ENCODE data around the gene RNMT.
"Not testable (repeated sequence)": the region's sequence is repeated elsewhere in the genome, so short reads cannot be mapped to it uniquely, and the experiment has no call there.

The RNMT gene

DNA sequence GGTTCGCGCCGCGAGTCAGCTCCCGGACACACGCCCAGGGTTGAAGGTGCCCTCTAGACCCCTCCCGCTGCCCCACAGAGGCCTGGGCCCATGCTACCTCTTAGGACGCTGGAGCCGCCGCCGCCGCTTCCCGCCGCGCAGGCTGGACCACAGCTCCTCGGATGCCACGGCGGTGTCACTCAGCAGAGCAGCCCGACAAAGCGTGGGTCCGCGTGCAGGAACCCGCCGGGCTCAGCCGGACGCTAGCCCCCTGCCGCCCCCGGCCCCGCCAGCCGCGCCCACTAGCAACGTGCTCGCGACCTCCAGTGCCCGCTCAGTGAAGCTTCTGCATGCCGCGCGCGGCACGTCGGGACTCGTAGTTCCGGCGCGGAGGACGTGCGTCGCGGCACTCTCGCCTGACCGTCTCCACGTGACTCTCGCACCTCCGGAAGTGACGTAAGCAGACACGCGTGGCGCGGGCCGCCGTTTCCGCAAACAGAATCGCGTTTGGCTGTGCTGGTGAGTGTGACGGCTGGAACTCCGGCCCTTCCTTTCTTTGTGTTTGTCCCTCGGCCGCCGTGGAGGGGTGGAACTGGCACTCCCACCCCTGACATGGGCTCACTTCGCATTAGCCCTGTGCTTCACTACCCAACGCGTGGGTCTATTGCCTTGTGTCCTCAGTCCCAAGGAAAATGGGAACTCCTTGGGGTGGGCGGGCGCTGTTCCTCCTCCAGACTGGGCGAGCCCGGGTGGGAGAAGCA, at the start of gene RNMT, which contains the start of gene FAM210A:
RNMT (plus strand) TSS at position 442 of the 740 bp plus-strand sequence. CDS start 4,845 bp downstream, outside the sequence.
FAM210A (minus strand) TSS at position 327 of the 740 bp plus-strand sequence. CDS start 44,481 bp downstream, outside the sequence.
- peak; percentile 30 to 90 for DNase-seq

DNA sequence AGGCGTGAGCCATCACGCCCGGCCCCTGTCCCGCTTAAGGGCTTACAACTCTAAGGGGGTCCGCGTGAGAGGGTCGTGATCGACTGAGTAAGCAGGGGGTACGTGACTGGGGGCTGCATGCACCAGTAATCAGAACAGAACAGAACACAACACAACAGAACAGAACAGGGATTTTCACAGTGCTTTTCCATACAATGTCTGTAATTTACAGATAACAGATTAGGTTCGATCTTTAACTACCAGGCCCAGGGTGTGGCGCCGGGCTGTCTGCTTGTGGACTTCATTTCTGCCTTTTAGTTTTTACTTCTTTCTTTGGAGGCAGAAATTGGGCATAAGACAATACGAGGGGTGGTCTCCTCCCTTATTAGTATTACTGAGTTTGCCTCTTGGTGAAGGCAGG, 49.1 kb upstream of the RNMT start:
- DNase-seq, result not testable (repeated sequence)

DNA sequence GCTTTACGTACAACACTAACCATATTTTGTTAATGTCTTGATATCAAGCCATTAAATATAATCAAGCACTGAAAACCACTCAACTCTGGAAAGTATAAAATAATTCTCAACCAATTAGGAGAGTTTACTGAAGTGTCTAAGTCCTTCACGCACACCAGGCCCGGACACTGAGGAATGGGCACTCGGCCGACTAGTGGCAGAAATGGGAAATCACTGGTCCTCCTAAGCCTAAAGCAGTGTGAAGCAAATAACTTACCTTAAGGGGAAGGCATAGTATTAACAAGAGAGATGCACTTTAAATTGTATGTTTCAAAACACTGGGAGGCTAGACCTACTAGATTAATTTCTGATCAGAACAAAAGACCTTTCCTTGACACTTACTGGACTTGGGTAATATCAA, 45.9 kb upstream of the RNMT start:
- no peak for DNase-seq

DNA sequence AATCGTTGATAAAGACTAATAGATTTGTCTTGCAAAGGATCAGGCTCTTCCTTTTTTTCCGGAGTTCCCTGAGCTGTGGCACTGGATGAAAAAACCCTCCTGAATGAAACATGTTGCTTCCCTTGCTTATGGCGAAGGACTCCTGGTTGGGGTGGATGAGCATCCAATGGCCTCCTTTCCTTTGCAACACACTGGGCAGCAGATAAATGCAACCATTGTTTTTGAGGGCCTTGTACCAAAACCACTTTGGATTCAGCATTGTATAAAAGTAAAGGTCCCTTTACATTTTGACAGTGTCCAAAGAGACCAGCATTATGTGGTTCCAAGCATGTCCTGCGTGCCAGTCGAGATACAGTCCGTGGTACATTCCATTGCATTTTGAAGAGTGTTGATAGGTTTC, 44.8 kb upstream of the RNMT start:
- DNase-seq, result no peak

DNA sequence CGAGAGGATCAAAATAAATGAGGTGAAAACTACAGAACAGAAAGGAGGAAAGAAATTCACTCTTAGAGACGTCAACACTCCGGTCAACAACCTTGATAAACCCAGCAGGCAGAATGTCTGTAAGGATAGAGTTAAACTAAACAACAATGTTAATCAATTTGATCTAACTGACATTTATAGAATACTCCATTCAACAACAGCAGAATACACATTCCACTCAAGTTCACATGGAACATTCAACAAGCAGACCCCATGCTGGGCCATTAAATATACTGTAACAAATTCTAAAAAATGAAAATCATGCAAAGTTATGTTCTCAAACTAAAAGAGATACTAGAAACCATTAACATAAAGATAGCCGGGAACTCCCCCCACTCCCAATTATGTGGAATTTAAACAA, 41.9 kb upstream of the RNMT start:
- no peak for DNase-seq

DNA sequence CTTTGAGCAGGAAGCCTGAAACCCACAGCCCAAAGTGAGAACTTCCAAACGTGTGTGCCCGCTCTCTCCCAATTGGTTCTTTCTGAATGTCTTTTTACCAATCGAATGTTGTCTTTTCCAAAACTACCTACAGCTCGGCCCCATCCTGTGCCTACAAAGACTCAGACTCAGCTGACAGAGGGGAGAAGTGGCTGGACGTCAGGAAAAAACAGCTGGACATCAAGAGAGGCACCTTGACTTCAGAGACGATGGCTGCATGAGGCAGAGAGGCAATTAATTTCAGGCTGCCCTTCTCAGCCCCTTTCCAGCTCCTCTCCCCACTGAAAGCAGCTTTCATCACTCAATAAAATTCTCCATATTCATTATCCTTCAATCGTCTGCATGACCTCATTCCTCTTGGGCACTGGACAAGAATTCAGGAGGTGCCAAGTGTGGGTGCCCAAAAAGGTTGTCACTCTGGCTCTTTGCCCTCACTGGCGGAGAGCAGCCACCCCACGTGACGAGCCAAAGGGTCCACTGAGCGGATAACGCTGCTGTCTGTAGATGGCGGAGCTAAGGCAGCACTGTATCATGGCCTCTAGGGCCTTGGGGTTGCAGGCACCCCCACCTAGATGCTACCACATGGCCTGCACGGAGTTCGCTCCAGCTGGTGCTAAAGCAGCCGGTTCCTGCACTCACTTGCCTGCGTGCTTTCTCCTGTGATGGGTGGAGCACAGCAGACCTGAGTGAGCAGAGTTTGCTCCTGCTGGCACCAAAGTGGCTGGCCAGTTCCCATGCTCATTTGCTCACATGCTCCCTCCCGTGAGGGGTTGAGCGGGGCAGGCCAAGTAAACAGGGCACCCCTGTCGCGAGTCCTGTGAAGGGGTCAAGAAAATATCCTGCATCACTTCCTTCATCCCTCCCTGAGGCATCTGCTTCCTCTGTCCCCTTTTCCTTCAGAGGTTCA, 38.0 kb upstream of the RNMT start:
- DNase-seq, result no peak

DNA sequence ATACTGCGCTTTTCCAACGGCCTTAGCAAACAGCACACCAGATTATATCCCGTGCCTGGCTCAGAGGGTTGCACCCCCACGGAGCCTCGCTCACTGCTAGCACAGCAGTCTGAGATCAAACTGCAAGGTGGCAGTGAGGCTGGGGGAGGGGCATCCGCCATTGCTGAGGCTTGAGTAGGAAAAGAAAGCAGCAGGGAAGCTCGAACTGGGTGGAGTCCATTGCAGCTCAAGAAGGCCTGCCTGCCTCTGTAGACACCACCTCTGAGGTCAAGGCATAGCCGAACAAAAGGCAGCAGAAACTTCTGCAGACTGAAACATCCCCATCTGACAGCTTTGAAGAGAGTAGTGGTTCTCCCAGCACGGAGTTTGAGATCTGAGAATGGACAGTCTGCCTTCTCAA, 36.4 kb upstream of the RNMT start:
- DNase-seq, result not testable (repeated sequence)

DNA sequence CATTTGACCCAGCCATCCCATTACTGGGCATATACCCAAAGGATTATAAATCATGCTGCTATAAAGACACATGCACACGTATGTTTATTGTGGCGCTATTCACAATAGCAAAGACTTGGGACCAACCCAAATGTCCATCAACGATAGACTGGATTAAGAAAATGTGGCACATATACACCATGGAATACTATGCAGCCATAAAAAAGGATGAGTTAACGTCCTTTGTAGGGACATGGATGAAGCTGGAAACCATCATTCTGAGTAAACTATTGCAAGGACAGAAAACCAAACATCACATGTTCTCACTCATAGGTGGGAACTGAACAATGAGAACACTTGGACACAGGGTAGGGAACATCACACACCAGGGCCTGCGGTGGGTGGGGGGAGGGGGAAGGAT, 31.1 kb upstream of the RNMT start:
- DNase-seq, result not testable (repeated sequence)

DNA sequence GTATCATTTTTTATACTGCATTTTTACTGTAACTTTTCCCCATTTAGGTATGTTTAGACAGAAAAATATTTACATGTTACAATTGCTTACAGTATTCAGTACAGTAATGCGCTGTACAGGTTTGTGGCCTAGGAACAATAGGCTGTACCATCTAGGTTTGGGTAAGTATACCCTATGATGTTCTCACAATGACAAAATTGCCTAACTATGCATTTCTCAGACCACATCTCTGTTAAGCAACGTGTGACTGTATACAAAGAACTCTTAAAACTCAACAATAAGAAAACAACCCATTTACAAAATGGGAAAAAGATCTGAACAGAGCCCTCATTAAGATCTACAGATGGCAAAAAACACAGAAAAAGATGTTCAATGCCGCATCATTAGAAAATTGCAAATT, 29.5 kb upstream of the RNMT start:
- no peak for DNase-seq

DNA sequence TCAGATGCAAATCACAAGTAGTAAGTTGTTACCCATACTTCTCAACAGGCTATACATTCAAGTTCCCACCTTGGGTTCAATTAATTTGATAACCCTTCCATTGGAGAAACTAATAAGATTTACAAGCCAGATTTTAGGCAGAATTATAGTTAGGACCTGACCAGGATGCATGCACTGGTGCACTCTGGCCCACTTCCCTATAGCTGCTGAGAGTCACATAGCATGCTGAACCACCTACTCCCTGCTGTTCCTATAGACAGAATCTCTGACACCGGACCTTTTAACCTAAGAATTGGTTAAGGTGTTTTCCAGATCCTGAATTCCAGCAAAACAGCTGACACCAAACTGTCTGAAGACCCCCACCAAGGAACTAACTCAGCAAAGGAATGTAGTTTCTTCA, 26.3 kb upstream of the RNMT start:
- DNase-seq, result no peak

DNA sequence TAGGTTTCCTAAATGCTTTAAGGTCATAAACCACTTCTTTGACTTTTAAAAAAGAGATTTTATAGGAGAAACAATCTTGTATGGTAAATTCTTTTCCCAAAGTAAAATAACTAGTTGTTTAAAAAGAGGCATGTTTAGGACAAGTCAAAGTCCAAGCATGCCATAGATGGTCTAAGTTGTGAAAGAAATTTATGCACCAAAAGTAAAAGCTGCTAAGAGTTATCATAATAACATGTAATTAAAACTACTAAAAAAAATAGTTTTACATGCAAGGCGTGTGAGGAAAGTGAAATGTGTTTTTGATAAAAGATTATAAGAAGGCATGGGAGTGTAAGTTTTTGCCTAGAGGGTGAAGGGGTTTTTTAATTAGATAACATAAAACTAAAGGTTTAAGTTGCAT, 22.6 kb upstream of the RNMT start:
- no peak for DNase-seq

DNA sequence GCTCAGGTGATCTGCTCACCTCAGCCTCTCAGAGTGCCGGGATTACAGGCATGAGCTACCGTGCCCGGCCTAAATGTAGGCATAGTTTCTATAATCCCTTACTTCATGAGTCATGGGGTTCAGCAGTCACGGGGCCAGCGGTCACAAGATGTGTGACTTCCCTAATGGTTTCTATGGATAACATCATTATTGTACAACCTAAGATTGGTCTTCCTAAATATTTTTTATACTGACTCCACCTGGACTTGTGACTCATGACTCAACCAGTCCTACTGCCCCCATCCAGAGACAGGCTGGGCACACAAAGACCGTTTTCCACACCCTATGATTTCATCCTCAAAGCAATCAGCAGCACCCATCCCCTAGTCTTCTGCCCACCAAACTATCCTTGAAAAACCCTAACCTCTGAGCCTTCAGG, 16.1 kb upstream of the RNMT start:
- no peak for DNase-seq

DNA sequence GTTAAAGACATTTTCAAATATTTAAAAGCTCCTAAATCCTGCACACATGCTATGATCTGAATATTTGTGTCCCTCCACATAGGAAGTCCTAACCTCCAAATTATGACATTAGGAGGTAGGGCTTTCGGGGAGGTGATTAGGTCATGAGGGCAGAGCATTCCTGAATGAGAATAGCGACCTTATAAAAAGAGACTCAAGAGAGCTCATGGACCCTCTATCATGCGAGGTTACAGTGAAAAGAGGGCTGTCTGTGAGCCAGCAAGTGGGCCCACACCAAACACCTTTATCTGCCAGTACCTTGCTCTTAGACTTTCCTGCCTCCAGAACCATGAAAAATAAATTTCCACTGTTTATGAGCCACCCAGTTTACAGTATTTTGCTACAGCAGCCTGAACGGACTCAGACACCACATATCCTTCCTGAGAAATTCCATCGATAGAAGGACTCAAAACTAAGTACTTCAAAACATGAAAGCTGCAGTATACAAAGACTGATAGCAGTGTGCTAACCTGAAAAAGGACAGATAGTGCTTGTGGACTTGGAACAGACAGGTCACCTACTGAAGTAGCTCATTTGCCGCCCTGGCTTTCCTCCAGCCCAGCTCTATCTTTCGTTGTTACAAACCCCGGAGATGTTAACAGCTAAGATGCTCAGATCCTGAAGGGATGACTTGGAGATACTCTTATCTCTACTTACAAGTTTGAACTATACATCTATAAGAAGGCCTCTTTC, 13.9 kb upstream of the RNMT start:
- no peak for DNase-seq

DNA sequence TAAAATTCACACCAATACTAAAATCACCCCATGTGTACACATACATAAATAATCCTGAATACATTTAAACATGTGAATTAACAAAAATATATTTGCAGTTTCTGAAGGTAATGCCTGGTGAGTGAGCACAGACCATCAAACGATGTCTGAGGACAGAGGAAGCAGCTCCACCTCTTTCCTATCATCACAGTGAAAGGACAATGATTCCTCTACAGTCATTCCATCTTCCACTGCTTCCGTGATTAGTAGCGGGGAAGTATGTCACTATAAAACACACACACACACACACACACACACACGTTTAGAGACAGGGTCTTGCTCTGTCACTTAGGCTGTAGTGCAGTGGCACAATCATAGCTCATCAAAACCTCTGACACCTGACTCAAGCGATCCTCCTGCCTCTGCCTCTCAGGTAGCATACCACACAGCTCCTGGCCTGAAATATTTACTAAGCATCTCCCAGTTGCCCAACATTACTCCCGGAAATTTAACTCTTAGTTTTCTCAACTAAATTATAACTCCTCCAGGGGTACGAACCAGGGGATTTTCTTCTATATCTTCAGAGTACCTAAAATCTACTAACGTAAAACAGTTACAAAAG, 12.9 kb upstream of the RNMT start:
- DNase-seq, result no peak

DNA sequence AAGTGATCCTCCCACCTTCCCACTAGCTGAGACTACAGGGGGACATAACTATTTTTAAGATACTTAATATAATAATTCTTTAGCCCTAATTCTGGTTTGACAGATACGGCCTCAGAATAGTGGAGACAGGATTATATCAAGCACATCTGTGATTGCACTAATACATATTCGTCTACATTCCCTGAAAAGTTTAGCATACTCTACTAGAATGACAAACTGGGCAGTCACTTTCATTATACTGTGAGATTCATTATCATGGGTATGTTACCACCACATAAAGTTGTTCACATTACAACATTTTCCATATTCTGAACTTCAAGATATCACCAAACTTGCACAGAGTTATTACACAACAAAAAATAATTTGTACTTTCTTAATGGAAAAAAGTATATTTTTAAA, 11.1 kb upstream of the RNMT start:
- DNase-seq, result no peak

DNA sequence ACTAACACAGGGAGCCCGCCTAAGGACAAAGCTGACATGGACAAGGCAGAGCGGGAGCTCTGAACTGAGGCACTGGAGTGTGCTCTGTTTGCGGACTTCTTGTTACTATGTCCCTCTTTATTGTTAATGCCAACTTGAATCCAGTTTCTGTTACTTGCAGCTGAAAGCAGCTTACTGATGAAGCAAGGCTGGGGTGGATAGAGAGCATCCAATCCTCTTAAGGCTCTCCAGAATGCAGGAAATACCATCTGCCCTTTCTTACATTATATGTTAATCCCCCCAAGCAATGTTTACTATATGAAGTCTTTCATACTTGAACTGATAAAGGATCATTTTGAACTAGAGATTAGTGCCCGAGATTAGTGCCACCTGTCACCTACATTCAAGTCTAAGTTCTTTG, 9.6 kb upstream of the RNMT start:
- no peak for DNase-seq

DNA sequence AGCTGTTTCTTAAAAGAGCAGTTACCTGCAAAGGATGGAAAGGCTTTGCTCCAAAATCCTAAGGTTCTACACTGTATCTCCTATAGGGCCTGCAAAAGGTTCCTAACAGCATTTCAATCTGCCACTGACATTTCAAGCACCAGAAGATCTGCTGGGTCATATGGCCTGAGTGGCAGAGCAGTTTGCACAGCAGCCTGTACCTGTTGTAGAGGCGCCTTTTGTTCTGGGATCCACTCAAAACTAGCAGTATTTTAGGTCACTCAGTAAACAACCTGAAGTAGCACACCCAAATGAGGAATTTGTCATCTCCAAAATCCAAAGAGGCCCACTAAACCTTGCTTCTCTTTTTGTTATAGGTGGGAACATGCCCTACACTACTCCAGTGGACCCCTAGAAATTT, 6.3 kb upstream of the RNMT start:
- DNase-seq, result no peak

DNA sequence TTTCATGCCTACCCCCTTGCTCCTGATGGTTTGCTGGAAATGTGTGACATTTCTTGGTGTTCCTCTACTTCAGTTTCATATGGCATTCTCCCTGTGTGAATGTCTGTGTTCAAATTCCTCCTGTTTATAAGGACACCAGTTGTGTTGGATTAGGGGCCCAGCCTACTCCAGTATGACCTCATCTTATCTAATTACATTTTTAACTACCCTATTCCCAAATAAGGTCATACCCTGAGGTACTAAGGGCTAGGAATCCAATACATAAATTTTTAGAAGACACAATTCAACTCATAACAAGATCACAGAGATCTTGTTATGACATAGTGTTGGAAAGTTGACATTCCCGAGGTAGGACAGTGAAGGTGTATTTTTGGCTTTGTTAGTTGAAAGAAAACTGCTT, 5.6 kb upstream of the RNMT start:
- no peak for DNase-seq

DNA sequence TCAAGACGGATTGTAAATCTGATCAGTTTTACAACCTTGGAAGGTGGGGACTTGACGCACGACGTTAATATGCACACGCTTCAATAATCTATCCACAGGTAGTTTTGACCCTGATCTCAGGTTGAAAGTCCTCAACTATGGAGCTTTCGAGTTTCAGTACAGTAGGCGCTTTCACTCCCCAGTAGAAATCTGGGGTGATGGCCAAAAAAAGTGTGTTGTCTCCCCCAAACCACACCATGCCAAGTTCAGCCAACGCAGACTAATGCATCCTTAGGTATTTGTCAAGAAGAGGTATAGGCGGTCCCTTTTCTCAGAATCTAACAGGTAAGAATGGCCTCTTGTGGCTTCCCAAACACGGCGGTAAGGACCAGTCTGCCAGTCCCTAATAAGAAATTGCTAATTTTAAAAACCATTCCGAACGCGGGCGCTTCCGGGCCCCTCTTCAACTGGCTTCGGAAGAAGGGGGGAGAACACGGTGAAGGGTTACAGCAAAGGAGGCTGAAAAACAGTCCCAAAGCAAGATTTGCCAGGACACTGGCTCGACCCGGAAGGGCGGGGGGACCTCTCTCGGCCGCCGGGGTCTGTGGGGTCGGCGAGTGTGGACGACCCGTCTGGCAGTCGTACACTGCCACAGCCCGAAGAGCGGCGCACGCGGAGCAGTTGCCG, 774 bp upstream of the RNMT start:
- DNase-seq, result no peak

DNA sequence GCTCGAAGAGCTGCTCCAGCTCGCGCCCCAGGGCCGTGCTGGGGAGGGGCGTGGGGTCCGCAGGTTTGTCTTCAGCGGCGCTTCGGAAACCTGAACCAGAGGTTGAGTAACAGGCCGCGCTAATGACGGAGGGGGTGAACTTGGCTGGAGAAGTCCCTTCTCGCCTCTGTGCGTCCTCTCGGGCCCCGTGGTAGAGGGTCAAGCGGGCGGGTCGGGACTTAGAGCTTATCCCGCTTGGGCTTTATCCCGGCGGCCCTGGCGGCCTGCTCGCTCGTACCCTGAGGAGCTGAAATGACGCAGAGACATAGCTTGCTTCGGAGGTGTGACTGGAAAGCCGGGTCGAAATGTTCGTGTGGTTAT, 479 bp downstream of the RNMT start:
- no peak for DNase-seq

DNA sequence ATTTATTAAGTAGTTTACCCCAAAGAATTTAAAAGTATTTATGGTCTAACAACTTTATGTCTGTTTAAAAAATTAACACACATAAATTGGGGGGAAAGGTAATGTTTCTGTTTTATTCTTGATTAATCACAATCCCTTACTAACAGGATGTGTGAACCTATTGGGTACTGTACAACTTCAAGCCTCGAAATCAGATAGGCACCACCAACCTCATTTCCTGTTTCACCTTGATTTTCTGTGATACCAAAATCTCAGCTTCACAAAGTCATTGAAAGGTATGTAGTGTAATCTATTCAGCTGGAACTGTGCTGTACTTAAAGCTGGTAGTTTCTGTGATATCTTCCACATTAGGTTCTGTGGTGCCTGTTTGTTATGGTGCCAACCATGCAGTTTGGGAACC, 4.0 kb downstream of the RNMT start:
- DNase-seq, result no peak

DNA sequence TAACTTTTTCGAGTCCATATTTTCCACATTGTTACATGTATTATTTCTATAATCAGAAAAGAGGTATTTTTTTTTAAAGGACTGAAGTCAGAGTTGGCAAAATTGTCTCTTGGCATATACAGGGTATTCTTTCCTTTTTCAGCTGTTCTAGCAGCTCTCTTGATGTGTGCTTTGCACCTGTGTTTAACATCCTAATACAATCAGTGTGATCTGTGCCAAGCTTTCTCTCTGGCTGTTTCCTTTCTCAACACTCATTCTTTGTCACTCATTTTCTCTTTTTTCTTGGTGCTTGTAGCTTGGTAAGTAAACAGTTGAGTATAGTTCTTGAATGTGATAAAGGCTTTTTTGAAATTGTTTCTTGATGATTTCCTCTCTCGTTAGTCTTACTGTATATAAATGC, 9.2 kb downstream of the RNMT start:
- no peak for DNase-seq

Measured in NCI-H187 (cell line).